Adipocyte (in vitro differentiated cells): Measurements from ENCODE around the gene SLC19A2.
A peak's percentile ranks its signal among the peaks of the same experiment; 100 is the strongest.

Source experiments
- DNase-seq: peaks from one replicate; pipeline ENCODE4 v3.0.0-alpha.2; 2015; ENCODE audit warnings: low read depth
- H3K27me3 ChIP-seq: replicated peaks from 2 replicates; pipeline ENCODE4 v1.7.0; 2013; ENCODE audit warnings: mild to moderate bottlenecking, low read length, moderate library complexity; ENCODE audit not compliant: control insufficient read depth, insufficient read depth
- H3K36me3 ChIP-seq: 2 replicates; pipeline ENCODE4 v1.7.0; 2013; ENCODE audit warnings: low read length, mild to moderate bottlenecking, moderate library complexity; ENCODE audit not compliant: control insufficient read depth, insufficient read depth, severe bottlenecking
- H3K4me1 ChIP-seq: 2 replicates; pipeline ENCODE4 v1.7.0; 2013; ENCODE audit warnings: mild to moderate bottlenecking, low read length, moderate library complexity; ENCODE audit not compliant: control insufficient read depth, insufficient read depth
- H3K4me3 ChIP-seq: 2 replicates; pipeline ENCODE4 v1.7.0; 2013; ENCODE audit warnings: mild to moderate bottlenecking, low read length, moderate library complexity
- H3K9ac ChIP-seq: 2 replicates; pipeline ENCODE4 v1.7.0; 2013; ENCODE audit warnings: mild to moderate bottlenecking, low read length, moderate library complexity
- H3K9me3 ChIP-seq: 2 replicates; pipeline ENCODE4 v1.7.0; 2013; ENCODE audit warnings: mild to moderate bottlenecking, low read length, moderate library complexity; ENCODE audit not compliant: control insufficient read depth

The SLC19A2 gene

GRCh38 chr1:169486281-169487051, 722 bp upstream of the SLC19A2 start:
- no peaks in the 10 kb centered on the region for H3K9me3 ChIP-seq
- peak; percentile 76 for DNase-seq

GRCh38 chr1:169484683-169485430, 887 bp downstream of the SLC19A2 start:
- peak; percentile 84 for DNase-seq
- peak overlapping the region; percentile 96 for H3K9ac ChIP-seq

More at GRCh38 chr1:169486281-169487051, 722 bp upstream of the SLC19A2 start:
- Histone ChIP-seq H3K4me1 (peaks cover 48% of the 10 kb centered on the region), H3K9ac (peak overlapping the region; percentile 96), H3K36me3 (no peaks in the 10 kb centered on the region), H3K4me3 (peak overlapping the region; percentile 92), H3K27me3 (no peaks in the 10 kb centered on the region)

GRCh38 chr1:169484101-169484500, 1.6 kb downstream of the SLC19A2 start:
- H3K9me3 ChIP-seq: no peaks in the 10 kb centered on the region
- peaks cover 63% of the 10 kb centered on the region for H3K4me1 ChIP-seq
- H3K9ac ChIP-seq: peak overlapping the region; percentile 96
- H3K4me3 ChIP-seq: peak overlapping the region; percentile 92
- no peaks in the 10 kb centered on the region for H3K27me3 ChIP-seq
- H3K36me3 ChIP-seq: no peaks in the 10 kb centered on the region
- DNase-seq: no peak

More at GRCh38 chr1:169484683-169485430, 887 bp downstream of the SLC19A2 start:
- no peaks in the 10 kb centered on the region for H3K9me3 ChIP-seq
- H3K4me3 ChIP-seq: peak overlapping the region; percentile 92
- H3K4me1 ChIP-seq: peaks cover 59% of the 10 kb centered on the region
- H3K36me3 ChIP-seq: no peaks in the 10 kb centered on the region
- H3K27me3 ChIP-seq: no peaks in the 10 kb centered on the region

- Histone ChIP-seq H3K9me3 (no peaks in the 10 kb centered on the region), H3K9ac (peak overlapping the region; percentile 96), H3K36me3 (no peaks in the 10 kb centered on the region), H3K4me1 (peaks cover 64% of the 10 kb centered on the region), H3K27me3 (no peaks in the 10 kb centered on the region), H3K4me3 (peak overlapping the region; percentile 92)
- peak; percentile 13 for DNase-seq
Observed at GRCh38 chr1:169483500-169483966, 2.2 kb downstream of the SLC19A2 start.

GRCh38 chr1:169479363-169480066, 6.2 kb downstream of the SLC19A2 start:
- Histone ChIP-seq H3K9me3 (no peaks in the 10 kb centered on the region), H3K9ac (no peak overlapping the region), H3K4me3 (no peak overlapping the region), H3K4me1 (peaks cover 54% of the 10 kb centered on the region), H3K27me3 (no peaks in the 10 kb centered on the region), H3K36me3 (peaks cover 29% of the 10 kb centered on the region)
- DNase-seq: peak; percentile 46

- no peaks in the 10 kb centered on the region for H3K9me3 ChIP-seq
- no peak for DNase-seq
- peaks cover 29% of the 10 kb centered on the region for H3K36me3 ChIP-seq
- H3K4me1 ChIP-seq: peaks cover 52% of the 10 kb centered on the region
- H3K4me3 ChIP-seq: no peak overlapping the region
- H3K9ac ChIP-seq: no peak overlapping the region
- no peaks in the 10 kb centered on the region for H3K27me3 ChIP-seq
Observed at GRCh38 chr1:169478094-169478672, 7.6 kb downstream of the SLC19A2 start.

- Histone ChIP-seq H3K9ac (no peak overlapping the region), H3K4me3 (no peak overlapping the region), H3K27me3 (no peaks in the 10 kb centered on the region), H3K36me3 (peaks cover 45% of the 10 kb centered on the region), H3K9me3 (no peaks in the 10 kb centered on the region), H3K4me1 (peaks cover 34% of the 10 kb centered on the region)
- DNase-seq: no peak
Observed at GRCh38 chr1:169475806-169476387, 9.8 kb downstream of the SLC19A2 start.

GRCh38 chr1:169474302-169474995, 11.3 kb downstream of the SLC19A2 start:
- peaks cover 58% of the 10 kb centered on the region for H3K36me3 ChIP-seq
- H3K27me3 ChIP-seq: no peaks in the 10 kb centered on the region
- H3K9me3 ChIP-seq: no peaks in the 10 kb centered on the region
- no peak overlapping the region for H3K9ac ChIP-seq
- peaks cover 20% of the 10 kb centered on the region for H3K4me1 ChIP-seq
- H3K4me3 ChIP-seq: no peak overlapping the region
- no peak for DNase-seq

- peaks cover 69% of the 10 kb centered on the region for H3K36me3 ChIP-seq
Observed at GRCh38 chr1:169473347-169473746, 12.4 kb downstream of the SLC19A2 start.

GRCh38 chr1:169472738-169473137, 13.0 kb downstream of the SLC19A2 start:
- Histone ChIP-seq H3K4me3 (no peak overlapping the region), H3K27me3 (no peaks in the 10 kb centered on the region), H3K9me3 (no peaks in the 10 kb centered on the region), H3K9ac (no peak overlapping the region), H3K4me1 (peaks cover 14% of the 10 kb centered on the region), H3K36me3 (peaks cover 75% of the 10 kb centered on the region)
- no peak for DNase-seq

More at GRCh38 chr1:169473347-169473746, 12.4 kb downstream of the SLC19A2 start:
- no peak for DNase-seq
- H3K4me1 ChIP-seq: peaks cover 18% of the 10 kb centered on the region
- H3K9ac ChIP-seq: no peak overlapping the region
- no peak overlapping the region for H3K4me3 ChIP-seq
- no peaks in the 10 kb centered on the region for H3K27me3 ChIP-seq
- no peaks in the 10 kb centered on the region for H3K9me3 ChIP-seq
